Breast epithelium (tissue), 3 donors: ENCODE results near the gene NGF.

Experiments used
- POLR2A ChIP-seq: fragments of 450-650 bp; IDR thresholded peaks from one replicate; pipeline ENCODE4 v1.6.1; 2016; ENCODE audit warnings: antibody characterized with exemption, mild to moderate bottlenecking, moderate library complexity
- POLR2AphosphoS5 ChIP-seq, 3 donors: sonication (generic); formaldehyde crosslinking; IDR thresholded peaks; one replicate each; pipeline ENCODE4 v1.6.1; 2017; ENCODE audit warnings: antibody characterized with exemption in 3 of 3
- TF ChIP-seq, protein P1 (sequence below), 3 donors: fragments of 450-650 bp; IDR thresholded peaks; one replicate each; pipeline ENCODE4 v1.5.1; 2016 to 2017; ENCODE audit warnings: antibody characterized with exemption in 3 of 3, mild to moderate bottlenecking in 3 of 3, moderate library complexity in 3 of 3

DNA sequence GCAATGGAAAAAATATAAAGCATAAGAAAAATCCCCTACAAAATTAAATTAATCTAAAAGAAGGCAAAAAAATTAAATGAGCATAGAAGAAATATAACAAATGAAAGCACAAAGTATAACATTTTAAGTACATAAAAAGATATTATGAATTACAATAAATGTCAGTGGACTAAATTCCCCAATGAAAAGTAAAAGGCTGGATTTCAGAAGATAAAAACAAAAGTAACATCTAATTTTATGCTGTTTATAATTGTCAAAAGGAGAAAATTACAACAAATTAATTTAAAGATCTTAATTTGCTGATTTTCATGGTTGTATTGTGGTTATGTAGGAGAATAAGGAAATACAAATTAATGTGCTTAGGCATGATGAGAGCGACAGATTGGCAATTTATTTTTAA, 92.8 kb downstream of the NGF start:
- no peak for TF ChIP-seq POLR2A
- TF ChIP-seq, protein P1, sequence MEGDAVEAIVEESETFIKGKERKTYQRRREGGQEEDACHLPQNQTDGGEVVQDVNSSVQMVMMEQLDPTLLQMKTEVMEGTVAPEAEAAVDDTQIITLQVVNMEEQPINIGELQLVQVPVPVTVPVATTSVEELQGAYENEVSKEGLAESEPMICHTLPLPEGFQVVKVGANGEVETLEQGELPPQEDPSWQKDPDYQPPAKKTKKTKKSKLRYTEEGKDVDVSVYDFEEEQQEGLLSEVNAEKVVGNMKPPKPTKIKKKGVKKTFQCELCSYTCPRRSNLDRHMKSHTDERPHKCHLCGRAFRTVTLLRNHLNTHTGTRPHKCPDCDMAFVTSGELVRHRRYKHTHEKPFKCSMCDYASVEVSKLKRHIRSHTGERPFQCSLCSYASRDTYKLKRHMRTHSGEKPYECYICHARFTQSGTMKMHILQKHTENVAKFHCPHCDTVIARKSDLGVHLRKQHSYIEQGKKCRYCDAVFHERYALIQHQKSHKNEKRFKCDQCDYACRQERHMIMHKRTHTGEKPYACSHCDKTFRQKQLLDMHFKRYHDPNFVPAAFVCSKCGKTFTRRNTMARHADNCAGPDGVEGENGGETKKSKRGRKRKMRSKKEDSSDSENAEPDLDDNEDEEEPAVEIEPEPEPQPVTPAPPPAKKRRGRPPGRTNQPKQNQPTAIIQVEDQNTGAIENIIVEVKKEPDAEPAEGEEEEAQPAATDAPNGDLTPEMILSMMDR (IDR thresholded peaks at IDR 0.05), result no peak
- no peak for TF ChIP-seq POLR2AphosphoS5 (IDR thresholded peaks at IDR 0.05)
